SW 1271 (cell line): Measurements from ENCODE around the gene IQGAP2.
"Not testable (repeated sequence)": the region's sequence is repeated elsewhere in the genome, so short reads cannot be mapped to it uniquely, and the experiment has no call there.

Source experiments
- DNase-seq, 2 experiments: peaks; one replicate each; lab custom pipeline; 2025; lab: John Stamatoyannopoulos, UW

The IQGAP2 gene

GRCh38 chr5:76657091-76657490 lies 254.0 kb downstream of the IQGAP2 start:
- no peak for DNase-seq

- DNase-seq, result no peak
These were observed 254.7 kb downstream of the IQGAP2 start for GRCh38 chr5:76657683-76658311.

- DNase-seq, result no peak
These were observed 257.3 kb downstream of the IQGAP2 start for GRCh38 chr5:76660360-76660759.

GRCh38 chr5:76662521-76662920 lies 259.4 kb downstream of the IQGAP2 start:
- DNase-seq, result no peak

- no peak for DNase-seq
These were observed 260.5 kb downstream of the IQGAP2 start for GRCh38 chr5:76663573-76663972.

GRCh38 chr5:76664079-76664478 lies 261.0 kb downstream of the IQGAP2 start:
- DNase-seq, result no peak

GRCh38 chr5:76667495-76667894 lies 264.4 kb downstream of the IQGAP2 start:
- no peak for DNase-seq

GRCh38 chr5:76669245-76669644 lies 266.2 kb downstream of the IQGAP2 start:
- no peak for DNase-seq

- DNase-seq, result no peak
These were observed 267.4 kb downstream of the IQGAP2 start for GRCh38 chr5:76670508-76670907.

GRCh38 chr5:76672242-76672641 lies 269.2 kb downstream of the IQGAP2 start:
- DNase-seq, result no peak

- no peak for DNase-seq
These were observed 270.0 kb downstream of the IQGAP2 start for GRCh38 chr5:76673125-76673524.

- DNase-seq, result no peak
These were observed 271.4 kb downstream of the IQGAP2 start for GRCh38 chr5:76674330-76675066.

- no peak for DNase-seq
These were observed 272.3 kb downstream of the IQGAP2 start for GRCh38 chr5:76675364-76675763.

- no peak for DNase-seq
These were observed 274.9 kb downstream of the IQGAP2 start for GRCh38 chr5:76677849-76678472.

GRCh38 chr5:76679231-76679630 lies 276.1 kb downstream of the IQGAP2 start:
- DNase-seq, result no peak

- not testable (repeated sequence) for DNase-seq
These were observed 277.7 kb downstream of the IQGAP2 start for GRCh38 chr5:76680826-76681225.

GRCh38 chr5:76681287-76681686 lies 278.2 kb downstream of the IQGAP2 start:
- DNase-seq, result no peak

- DNase-seq, result no peak
These were observed 279.3 kb downstream of the IQGAP2 start for GRCh38 chr5:76682387-76682786.

GRCh38 chr5:76683816-76684731 lies 281.0 kb downstream of the IQGAP2 start:
- DNase-seq, result no peak

GRCh38 chr5:76684756-76685519 lies 281.9 kb downstream of the IQGAP2 start:
- no peak for DNase-seq

GRCh38 chr5:76685704-76686103 lies 282.6 kb downstream of the IQGAP2 start:
- DNase-seq, result no peak
